HuH-7.5 (cell line): ENCODE measurements around the gene S100A11.

ENCODE experiments used
- DNase-seq: peaks from one replicate; pipeline ENCODE4 v3.0.0; 2011; ENCODE audit warnings: low spot score

S100A11 gene

GRCh38 chr1:151984313-151984956 lies 52.4 kb downstream of the S100A11 start:
- no peak for DNase-seq
